NCI-H510A treated with DMSO at 0.1 percent for 48 hours (cell line): ENCODE results near the gene C9orf72.
A peak's percentile ranks its signal among the peaks of the same experiment; 100 is the strongest.

Source experiments
- DNase-seq: peaks from one replicate; lab custom pipeline; 2025; lab: John Stamatoyannopoulos, UW

Gene C9orf72

GRCh38 chr9:27573634-27574590 lies 631 bp upstream of the C9orf72 start:
- DNase-seq = peak; percentile 91

DNA sequence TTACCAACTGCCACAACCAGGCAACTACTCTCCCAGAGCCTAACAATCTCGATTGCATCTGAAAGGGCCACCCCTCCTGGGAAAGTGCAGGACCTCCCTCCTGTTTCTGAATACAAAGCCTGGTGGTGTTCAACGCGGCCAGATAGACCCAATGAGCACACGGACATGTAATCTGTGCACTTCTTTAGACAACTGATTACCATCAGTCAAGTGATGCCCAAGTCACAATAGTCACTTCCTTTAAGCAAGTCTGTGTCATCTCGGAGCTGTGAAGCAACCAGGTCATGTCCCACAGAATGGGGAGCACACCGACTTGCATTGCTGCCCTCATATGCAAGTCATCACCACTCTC lies 739 bp downstream of the C9orf72 start:
- DNase-seq = peak; percentile 30

DNA sequence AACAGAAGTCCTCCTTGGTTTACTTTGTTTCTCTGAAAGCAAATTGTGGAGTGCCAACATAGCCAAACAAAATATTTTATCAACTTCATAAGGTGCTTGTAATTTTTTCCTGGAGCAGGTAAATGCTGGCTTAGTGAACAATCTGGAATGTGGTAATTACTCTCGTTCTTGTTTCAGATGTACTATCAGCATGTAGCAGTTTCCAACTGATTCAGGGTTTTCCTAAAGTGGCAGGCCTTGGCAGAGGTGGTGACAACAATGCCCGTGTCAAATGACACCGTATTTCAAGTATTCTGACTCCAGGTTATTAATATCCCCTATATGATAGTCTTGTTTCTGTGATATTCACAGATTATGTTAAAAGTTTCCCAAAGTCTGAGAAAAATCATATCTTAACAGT lies 1.2 kb downstream of the C9orf72 start:
- no peak for DNase-seq

- DNase-seq = no peak
These were observed 2.3 kb downstream of the C9orf72 start for GRCh38 chr9:27571011-27571410.

GRCh38 chr9:27569406-27569805 lies 3.9 kb downstream of the C9orf72 start:
- DNase-seq = peak; percentile 3

- DNase-seq = no peak
These were observed 7.2 kb downstream of the C9orf72 start for GRCh38 chr9:27566118-27566517.

DNA sequence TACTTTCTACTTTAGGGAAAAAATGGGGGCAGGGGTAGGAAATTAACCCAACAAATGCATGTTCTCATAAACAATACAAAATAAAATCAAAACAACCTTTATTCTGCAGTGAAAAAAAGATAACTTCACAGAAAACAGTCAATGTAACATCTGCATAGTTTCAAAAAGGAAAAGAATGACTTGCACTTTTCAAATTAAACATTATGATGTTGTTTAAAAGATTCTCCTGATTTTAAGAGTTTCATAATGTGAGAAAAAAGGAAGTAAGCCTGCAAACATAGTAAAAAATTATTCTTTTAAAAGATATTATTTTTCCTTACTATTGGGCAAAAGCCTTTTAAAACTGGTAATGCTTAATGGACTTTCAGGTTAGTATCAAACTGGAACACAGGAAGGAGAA lies 7.6 kb downstream of the C9orf72 start:
- DNase-seq = no peak

DNA sequence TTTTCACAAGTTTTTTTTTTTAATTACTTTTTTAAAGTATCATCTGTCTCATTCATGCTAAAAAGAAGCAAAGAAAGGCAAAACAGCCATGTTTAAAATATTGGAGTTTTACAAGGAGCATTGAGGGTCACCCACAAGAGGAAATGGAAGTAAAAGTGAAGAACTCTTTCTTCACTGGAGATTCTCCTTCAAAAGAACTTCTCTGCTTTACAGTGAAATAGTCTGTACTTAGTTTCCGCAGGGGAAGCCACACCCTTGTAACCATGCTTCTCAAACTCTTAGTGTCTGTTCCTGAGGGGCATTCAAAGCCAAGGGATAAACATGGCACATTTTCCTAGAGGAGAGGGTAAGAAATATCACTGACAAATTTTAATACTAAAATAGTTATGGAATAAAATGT lies 8.6 kb downstream of the C9orf72 start:
- DNase-seq = no peak

- no peak for DNase-seq
These were observed 9.4 kb downstream of the C9orf72 start for GRCh38 chr9:27563738-27564430.

GRCh38 chr9:27561685-27562084 lies 11.6 kb downstream of the C9orf72 start:
- no peak for DNase-seq

GRCh38 chr9:27560457-27560856 lies 12.8 kb downstream of the C9orf72 start:
- DNase-seq = no peak

- DNase-seq = no peak
These were observed 15.0 kb downstream of the C9orf72 start for GRCh38 chr9:27558307-27558706.

GRCh38 chr9:27556470-27556869 lies 16.8 kb downstream of the C9orf72 start:
- DNase-seq = no peak

DNA sequence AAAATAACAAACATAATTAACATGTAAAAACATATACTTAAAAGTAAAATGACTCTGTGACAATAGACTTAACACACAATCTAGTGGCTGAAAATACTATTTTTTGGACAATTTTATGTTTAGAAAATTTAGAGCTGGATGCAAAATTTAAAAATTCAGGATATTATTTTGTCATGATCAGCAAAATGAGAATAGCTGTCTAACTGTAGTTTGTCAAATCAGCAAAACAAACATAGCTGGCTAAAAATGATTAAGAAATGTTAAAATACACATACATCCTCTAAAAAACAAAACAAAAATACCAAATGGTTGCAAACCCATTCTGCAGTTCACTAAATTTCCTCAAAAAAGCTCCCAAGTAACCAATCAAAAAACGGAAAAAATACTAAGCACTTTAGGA lies 18.6 kb downstream of the C9orf72 start:
- DNase-seq = no peak

- no peak for DNase-seq
These were observed 24.0 kb downstream of the C9orf72 start for GRCh38 chr9:27549196-27549755.

DNA sequence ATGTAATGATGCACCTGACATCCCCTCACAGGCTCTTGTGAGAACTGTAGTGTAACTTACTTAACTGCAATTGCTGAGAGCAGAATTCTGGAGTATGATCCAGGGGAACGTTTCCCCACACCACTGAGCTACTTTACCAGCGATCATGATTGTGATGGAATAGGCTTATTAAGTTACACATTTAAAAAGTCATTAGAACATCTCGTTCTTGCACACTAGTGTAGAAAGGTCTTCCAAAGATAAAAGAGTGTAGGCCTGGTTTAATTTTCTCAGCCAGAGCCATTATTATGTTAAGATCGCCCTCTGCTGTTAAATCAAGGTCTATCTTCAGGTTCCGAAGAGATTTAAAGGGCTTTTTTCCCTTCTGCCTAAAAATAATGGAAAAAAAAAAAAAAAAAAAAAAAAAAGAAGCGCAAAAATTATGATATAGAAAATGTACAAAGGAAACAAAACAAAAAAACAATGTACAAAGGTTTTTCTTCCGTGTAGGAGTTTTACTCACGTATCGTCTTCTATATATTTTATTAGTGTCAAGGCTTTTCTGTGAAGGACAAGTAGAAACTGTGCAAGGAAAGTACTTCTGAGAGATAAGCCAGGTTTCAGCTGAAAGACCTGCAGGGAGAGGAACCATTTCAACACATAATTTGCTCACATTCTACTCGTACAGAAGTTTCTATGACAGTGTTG lies 25.1 kb downstream of the C9orf72 start:
- DNase-seq = peak; percentile 19

DNA sequence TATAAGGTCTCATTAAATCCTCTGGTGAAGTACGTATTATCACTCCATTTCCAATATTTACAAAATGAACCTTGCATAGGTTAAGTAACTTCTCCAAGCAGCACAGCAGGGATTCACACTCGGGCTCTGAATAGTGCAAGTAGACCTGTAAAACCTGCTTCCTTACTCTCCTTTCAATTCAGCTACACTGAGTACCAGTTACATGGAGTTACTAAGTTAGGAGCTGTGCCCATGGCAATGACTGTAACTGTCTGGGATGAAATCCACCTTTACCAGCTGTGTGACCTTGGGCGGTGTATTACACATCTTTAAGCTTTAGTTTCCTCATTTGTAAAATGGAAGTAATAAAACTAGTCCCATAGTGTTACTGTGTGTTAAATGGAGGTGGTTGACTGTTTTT lies 27.8 kb downstream of the C9orf72 start:
- DNase-seq = no peak

- no peak for DNase-seq
These were observed 30.8 kb downstream of the C9orf72 start for GRCh38 chr9:27542508-27542907.

DNA sequence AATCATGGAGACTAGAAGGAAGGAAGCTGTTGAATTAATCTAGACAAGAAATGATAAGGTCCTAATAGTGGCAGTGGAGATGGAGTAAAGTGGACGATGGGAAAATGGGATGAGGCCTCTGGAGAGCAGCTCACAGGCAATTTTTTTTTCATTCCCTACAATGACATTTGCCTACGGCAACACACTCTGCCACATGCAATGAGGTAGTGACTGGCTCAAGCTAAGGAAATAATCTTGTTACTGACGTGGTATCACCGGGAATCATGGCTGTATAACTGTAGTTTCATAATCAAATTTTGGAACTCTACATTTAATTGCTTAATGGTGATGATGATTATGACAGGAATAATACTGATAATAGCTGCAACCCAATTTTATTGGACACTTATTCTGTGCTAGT lies 31.5 kb downstream of the C9orf72 start:
- no peak for DNase-seq

- DNase-seq = no peak
These were observed 32.8 kb downstream of the C9orf72 start for GRCh38 chr9:27540502-27540901.

DNA sequence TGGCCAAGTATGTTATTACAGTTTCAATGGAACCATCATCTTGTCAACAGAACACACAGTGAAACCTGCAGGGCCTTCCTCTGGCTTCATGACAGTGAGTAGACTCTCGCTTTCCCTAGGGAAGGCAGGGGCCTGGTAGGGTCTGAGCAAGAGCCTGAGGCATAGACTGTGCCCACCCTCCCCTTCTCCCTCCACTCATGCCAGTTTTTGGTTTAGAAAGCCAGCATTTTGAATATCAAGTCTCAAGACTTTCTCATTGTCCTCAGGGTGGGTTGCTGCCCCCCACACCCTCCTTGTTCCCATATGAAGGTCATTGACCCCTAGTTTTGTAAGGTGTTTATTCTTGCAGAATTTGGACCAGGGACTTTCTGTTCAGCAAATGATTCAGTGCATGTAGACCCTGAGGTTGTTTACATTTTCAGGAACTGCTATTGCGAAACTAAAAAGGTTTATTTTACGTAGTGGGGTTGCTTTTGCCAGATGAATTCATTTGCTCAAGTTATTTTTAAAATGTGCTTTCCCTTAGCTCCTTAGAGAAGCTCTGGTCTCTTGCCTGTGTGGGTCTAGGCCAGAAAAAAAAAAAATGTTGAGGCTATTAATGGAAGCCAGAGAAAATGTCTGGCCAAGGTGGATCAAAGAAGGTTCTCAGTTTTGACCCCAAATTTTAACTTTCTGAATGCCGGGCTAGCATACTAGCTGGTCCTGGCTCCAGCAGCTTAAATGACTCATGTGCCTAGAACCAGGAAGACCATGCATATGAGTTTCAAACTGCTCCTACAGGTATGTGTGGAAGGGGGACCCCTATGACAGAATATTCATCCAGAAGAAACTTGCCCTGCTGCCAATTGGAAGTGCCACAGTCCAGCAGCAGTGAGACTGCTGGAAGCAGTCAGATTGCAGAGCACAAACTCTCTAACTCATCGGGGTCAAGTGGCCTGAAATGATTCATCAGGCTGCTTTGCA lies 33.5 kb downstream of the C9orf72 start:
- DNase-seq = no peak
